Neural progenitor cell (in vitro differentiated cells): ENCODE results near the gene ADGRG4. TPM values are rescaled to one million over a fixed set of nuclear protein-coding genes. Genes with fewer than 3 reads are reported as not detected.

ENCODE experiments used
- DNase-seq: peaks from one replicate; pipeline ENCODE4 v3.0.0-alpha.2; 2016; ENCODE audit warnings: low spot score
- H2AFZ ChIP-seq: fragments of 200-600 bp; sonication (generic); replicated peaks from 2 replicates; pipeline ENCODE4 v1.6.1; 2016; ENCODE audit warnings: antibody characterized with exemption
- H3F3A ChIP-seq: fragments of 200-600 bp; sonication (generic); 2 replicates; pipeline ENCODE4 v1.6.1; 2016; ENCODE audit warnings: antibody characterized with exemption, low read depth
- H3K27ac ChIP-seq: fragments of 200-600 bp; sonication (generic); 2 replicates; pipeline ENCODE4 v1.5.1; 2016; ENCODE audit warnings: mild to moderate bottlenecking
- H3K27me3 ChIP-seq: fragments of 200-600 bp; sonication (generic); 2 replicates; pipeline ENCODE4 v1.6.1; 2016; ENCODE audit warnings: mild to moderate bottlenecking, moderate library complexity
- H3K36me3 ChIP-seq: fragments of 200-600 bp; sonication (generic); 2 replicates; pipeline ENCODE4 v1.5.1; 2016
- H3K4me1 ChIP-seq: fragments of 200-600 bp; sonication (generic); 2 replicates; pipeline ENCODE4 v1.6.1; 2016; ENCODE audit warnings: mixed run types
- H3K4me2 ChIP-seq: fragments of 200-600 bp; sonication (generic); 2 replicates; pipeline ENCODE4 v1.6.1; 2016
- H3K4me3 ChIP-seq: fragments of 200-600 bp; sonication (generic); 2 replicates; pipeline ENCODE4 v1.5.1; 2016
- H3K79me2 ChIP-seq: fragments of 200-600 bp; sonication (generic); 2 replicates; pipeline ENCODE4 v1.6.1; 2016; ENCODE audit warnings: low read depth
- H3K9ac ChIP-seq: fragments of 200-600 bp; sonication (generic); 2 replicates; pipeline ENCODE4 v1.6.1; 2016
- H3K9me3 ChIP-seq: fragments of 200-600 bp; sonication (generic); 2 replicates; pipeline ENCODE4 v1.5.1; 2016; ENCODE audit warnings: low read depth
- H4K20me1 ChIP-seq: fragments of 200-600 bp; sonication (generic); 2 replicates; pipeline ENCODE4 v1.6.1; 2016; ENCODE audit warnings: low read depth
- H3K27ac Mint-ChIP-seq: 3 replicates; pipeline ENCODE4 v1.8.0; 2021; ENCODE audit warnings: mixed read lengths
- H3K27me3 Mint-ChIP-seq: 2 replicates; pipeline ENCODE4 v1.8.0; 2022; ENCODE audit warnings: low read depth, mild to moderate bottlenecking, inconsistent platforms, moderate library complexity, mixed read lengths; ENCODE audit not compliant: insufficient read depth
- H3K36me3 Mint-ChIP-seq: 3 replicates; pipeline ENCODE4 v1.8.0; 2021; ENCODE audit warnings: mixed read lengths
- H3K4me1 Mint-ChIP-seq: 3 replicates; pipeline ENCODE4 v1.8.0; 2021; ENCODE audit warnings: mixed read lengths
- H3K4me3 Mint-ChIP-seq: 3 replicates; pipeline ENCODE4 v1.8.0; 2021; ENCODE audit warnings: mild to moderate bottlenecking, moderate library complexity, mixed read lengths
- H3K9me3 Mint-ChIP-seq: 3 replicates; pipeline ENCODE4 v1.8.0; 2020; ENCODE audit warnings: mixed read lengths
- EZH2 ChIP-seq: fragments of 200-600 bp; sonication (generic); IDR thresholded peaks from 2 replicates; pipeline ENCODE4 v1.6.1; 2017; ENCODE audit warnings: antibody characterized with exemption, mild to moderate bottlenecking, moderate library complexity
- EZH2phosphoT487 ChIP-seq: fragments of 200-600 bp; sonication (generic); IDR thresholded peaks from 2 replicates; pipeline ENCODE4 v1.6.1; 2017; ENCODE audit warnings: antibody characterized with exemption
- total RNA-seq: library from RNA; depleted of rRNA; stranded (reverse); fragments of >200 nt; gene quantifications from 2 replicates; pipeline ENCODE4 v1.2.3, GENCODE V29; 2015; ENCODE audit warnings: low replicate concordance
- TF ChIP-seq, protein P1 (sequence below): fragments of 200-600 bp; sonication (generic); IDR thresholded peaks from 2 replicates; pipeline ENCODE4 v1.5.1; 2017; ENCODE audit warnings: antibody characterized with exemption, mild to moderate bottlenecking

The ADGRG4 gene
- total RNA-seq, 1 donor from 2014 or later = not detected

DNA sequence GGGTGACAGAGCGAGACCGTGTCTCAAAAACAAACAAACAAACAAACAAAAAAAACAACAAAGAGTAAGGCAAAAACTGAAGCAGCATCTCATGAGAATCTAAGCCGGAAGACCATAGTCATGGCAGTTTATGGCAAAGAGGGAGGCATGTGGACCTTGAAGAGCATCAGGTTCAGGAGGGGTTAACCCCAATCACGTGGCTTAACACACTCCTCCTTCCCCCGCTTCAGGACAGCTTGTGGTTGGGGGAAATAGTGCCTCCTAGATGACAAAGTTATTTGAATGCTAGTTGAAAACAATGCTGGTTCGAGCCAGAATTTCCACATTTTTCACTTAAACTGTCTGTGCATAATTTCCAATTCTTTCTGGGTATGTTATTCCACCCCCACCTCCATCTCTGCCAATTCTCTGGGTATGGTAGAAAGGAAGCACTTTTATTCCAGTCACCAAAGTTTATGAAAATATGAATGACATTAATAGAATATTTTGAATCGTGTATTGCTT, 37.9 kb upstream of the ADGRG4 start:
- Mint-ChIP-seq H3K4me3 (no peak overlapping the region), H3K9me3 (no peaks in the 10 kb centered on the region), H3K27me3 (peaks cover 6% of the 10 kb centered on the region), H3K36me3 (no peaks in the 10 kb centered on the region), H3K4me1 (no peaks in the 10 kb centered on the region), H3K27ac (no peak overlapping the region)
- Histone ChIP-seq H3K36me3 (no peaks in the 10 kb centered on the region), H3K9me3 (no peaks in the 10 kb centered on the region), H3K4me3 (no peak overlapping the region), H3K4me1 (no peaks in the 10 kb centered on the region), H4K20me1 (no peaks in the 10 kb centered on the region), H2AFZ (no peak overlapping the region), H3K4me2 (no peak overlapping the region), H3F3A (no peaks in the 10 kb centered on the region), H3K27ac (no peak overlapping the region), H3K79me2 (no peaks in the 10 kb centered on the region), H3K27me3 (no peaks in the 10 kb centered on the region), H3K9ac (no peak overlapping the region)
- no peak for DNase-seq
- TF ChIP-seq, protein P1, sequence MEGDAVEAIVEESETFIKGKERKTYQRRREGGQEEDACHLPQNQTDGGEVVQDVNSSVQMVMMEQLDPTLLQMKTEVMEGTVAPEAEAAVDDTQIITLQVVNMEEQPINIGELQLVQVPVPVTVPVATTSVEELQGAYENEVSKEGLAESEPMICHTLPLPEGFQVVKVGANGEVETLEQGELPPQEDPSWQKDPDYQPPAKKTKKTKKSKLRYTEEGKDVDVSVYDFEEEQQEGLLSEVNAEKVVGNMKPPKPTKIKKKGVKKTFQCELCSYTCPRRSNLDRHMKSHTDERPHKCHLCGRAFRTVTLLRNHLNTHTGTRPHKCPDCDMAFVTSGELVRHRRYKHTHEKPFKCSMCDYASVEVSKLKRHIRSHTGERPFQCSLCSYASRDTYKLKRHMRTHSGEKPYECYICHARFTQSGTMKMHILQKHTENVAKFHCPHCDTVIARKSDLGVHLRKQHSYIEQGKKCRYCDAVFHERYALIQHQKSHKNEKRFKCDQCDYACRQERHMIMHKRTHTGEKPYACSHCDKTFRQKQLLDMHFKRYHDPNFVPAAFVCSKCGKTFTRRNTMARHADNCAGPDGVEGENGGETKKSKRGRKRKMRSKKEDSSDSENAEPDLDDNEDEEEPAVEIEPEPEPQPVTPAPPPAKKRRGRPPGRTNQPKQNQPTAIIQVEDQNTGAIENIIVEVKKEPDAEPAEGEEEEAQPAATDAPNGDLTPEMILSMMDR = no peak
- TF ChIP-seq EZH2 (no peak), EZH2phosphoT487 (no peak)

DNA sequence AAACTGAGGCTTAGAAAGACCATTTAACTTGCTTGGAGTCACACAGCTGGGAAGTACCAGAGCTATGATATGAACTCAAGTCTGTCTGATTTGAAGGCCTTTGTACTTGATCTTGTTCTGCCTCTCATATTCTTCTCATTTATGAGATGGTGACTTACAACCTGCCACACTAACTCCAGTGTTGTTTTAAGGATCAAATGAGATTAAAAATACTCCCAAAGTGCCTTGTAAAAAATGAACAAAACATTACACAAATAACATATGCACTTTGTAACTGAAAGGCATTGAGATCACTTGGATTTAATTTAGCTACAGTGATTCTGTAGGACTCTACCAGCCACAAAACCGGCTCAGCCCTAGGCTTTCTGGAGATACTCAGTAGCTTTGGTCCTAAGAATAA, 33.9 kb upstream of the ADGRG4 start:
- H3K36me3 Mint-ChIP-seq = no peaks in the 10 kb centered on the region

DNA sequence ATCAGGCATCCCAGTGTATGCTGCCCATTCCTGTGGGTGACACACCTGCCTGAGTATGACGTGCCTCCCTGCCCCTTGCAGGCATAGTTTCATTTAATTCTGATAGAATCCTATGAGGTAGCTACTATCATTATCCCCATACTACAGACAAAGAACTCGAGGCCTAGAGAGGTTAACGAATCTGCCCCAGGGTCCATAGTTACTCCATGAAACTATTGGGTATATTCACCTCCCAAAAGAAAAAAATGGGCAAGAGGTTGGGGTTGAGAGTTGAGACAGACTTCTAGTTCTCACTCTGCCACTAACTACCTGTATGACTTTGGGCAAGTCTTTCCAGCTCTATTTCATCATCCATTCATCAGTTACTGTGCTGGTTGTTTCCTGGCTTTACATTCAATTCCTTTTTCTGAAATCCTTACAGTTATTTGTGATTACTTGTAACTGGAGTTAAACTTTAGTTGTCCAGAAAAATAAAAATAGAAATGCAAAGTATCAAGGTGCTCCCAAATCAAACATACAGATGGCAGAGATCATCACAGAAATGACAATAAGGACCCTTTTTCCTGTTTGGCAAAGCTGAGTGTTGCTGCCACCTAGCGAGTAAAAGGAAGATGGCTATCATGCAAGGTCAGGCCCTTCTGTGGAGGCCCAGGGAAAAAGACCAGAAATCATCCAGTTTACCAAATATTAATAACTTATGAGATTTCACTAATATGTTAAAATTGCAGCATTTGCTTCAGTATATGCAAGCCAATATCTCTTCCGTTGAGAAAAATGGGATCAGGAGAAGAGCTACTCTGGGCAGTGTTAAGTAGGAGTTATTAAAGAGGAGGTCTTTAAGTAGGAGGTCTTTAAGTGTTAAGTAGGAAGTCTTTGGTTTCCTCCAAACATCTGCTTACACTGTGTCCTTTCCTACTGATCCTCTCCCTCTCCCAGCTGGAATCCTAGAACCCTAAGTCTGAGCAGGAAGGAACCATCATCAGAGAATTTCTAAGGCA, 32.4 kb upstream of the ADGRG4 start:
- Histone ChIP-seq H3K4me1 (no peaks in the 10 kb centered on the region), H3F3A (no peaks in the 10 kb centered on the region), H3K27me3 (no peaks in the 10 kb centered on the region), H3K27ac (no peak overlapping the region), H3K9me3 (no peaks in the 10 kb centered on the region), H3K79me2 (no peaks in the 10 kb centered on the region), H3K9ac (no peak overlapping the region), H3K4me2 (no peak overlapping the region), H2AFZ (no peak overlapping the region), H3K36me3 (no peaks in the 10 kb centered on the region), H4K20me1 (no peaks in the 10 kb centered on the region), H3K4me3 (no peak overlapping the region)
- Mint-ChIP-seq H3K9me3 (no peaks in the 10 kb centered on the region), H3K4me3 (no peak overlapping the region), H3K4me1 (no peaks in the 10 kb centered on the region), H3K27me3 (no peaks in the 10 kb centered on the region), H3K36me3 (no peaks in the 10 kb centered on the region), H3K27ac (no peak overlapping the region)
- no peak for TF ChIP-seq EZH2
- TF ChIP-seq, protein P1 = peak; percentile 72
- peak; percentile 24 for DNase-seq

More for the DNA sequence above, 33.9 kb upstream of the ADGRG4 start:
- H3K36me3 ChIP-seq = no peaks in the 10 kb centered on the region
- Mint-ChIP-seq H3K4me3 (no peak overlapping the region), H3K9me3 (no peaks in the 10 kb centered on the region), H3K27ac (no peak overlapping the region), H3K27me3 (no peaks in the 10 kb centered on the region), H3K4me1 (no peaks in the 10 kb centered on the region)
- no peaks in the 10 kb centered on the region for H3K9me3 ChIP-seq
- no peak overlapping the region for H3K9ac ChIP-seq
- H4K20me1 ChIP-seq = no peaks in the 10 kb centered on the region
- TF ChIP-seq, protein P1 = no peak
- TF ChIP-seq EZH2 (no peak), EZH2phosphoT487 (no peak)
- no peak overlapping the region for H3K4me3 ChIP-seq
- no peaks in the 10 kb centered on the region for H3F3A ChIP-seq
- H3K27me3 ChIP-seq = no peaks in the 10 kb centered on the region
- DNase-seq = no peak
- no peaks in the 10 kb centered on the region for H3K4me1 ChIP-seq
- no peak overlapping the region for H2AFZ ChIP-seq
- H3K4me2 ChIP-seq = no peak overlapping the region
- no peaks in the 10 kb centered on the region for H3K79me2 ChIP-seq
- H3K27ac ChIP-seq = no peak overlapping the region
